ENCODE data around the gene PBRM1. TPM values are rescaled to one million over a fixed set of nuclear protein-coding genes. Genes with fewer than 3 reads are reported as not detected.

The PBRM1 gene
- total RNA-seq, 1 donor from 2014 or later, result 91.2 TPM

DNA sequence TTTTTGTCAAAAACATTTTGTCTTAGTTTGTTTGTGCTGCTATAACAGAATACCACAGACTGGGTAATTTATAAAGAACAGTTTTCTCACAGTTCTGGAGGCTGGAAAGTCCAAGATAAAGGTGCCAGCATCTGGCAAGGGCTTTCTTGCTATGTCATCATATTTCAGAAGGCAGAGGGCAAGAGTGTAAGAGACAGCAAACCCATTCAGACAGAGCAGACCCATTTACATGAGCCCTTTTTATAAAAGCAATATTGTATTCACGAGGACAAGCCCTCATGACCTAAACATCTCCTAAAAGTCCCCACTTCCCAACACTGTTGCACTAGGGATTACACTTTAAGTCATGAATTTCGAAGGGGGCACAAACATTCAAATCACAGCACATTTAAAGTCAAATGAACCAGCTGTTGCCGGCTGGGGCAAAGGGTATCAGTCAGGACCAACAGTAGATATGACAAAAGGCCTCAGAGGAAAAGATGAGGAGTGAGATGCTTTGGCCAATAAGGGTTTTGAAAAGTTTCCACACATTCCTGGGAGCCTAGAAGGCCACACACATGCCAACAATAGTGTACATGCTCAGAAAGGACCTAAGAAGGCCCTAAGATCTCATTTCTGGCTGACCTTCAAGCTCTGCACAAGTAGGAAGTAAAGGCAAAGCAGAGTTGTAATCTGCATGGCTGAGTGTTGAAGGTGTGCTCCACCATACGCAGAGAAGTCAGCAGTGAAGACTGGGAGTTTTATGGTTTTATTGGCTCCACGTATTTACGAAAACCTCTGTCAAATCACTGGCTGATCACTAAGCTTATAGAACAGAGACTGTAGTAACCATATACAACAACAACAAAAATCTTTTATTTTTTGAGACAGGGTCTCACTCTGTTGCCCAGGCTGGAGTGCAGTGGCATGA, 111.4 kb downstream of the PBRM1 start:
- no peak for DNase-seq (ENCODE audit: low read depth)

DNA sequence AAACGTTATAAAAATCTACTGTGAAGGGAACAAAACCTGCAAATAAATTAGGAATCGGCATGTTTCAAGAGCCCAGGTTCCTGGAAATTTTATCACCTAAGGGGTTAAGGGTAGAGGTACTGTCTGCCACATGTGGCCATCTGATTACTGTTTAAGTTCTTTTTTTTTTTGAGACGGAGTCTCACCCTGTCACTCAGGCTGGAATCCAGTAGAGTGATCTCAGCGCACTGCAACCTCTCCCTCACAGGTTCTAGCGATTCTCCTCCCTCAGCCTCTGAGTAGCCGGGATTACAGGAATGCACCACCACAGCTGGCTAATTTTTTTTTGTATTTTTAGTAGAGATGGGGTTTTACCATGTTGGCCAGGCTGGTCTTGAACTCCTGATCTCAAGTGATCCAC, 113.5 kb downstream of the PBRM1 start:
- no peak for DNase-seq (ENCODE audit: low read depth)

DNA sequence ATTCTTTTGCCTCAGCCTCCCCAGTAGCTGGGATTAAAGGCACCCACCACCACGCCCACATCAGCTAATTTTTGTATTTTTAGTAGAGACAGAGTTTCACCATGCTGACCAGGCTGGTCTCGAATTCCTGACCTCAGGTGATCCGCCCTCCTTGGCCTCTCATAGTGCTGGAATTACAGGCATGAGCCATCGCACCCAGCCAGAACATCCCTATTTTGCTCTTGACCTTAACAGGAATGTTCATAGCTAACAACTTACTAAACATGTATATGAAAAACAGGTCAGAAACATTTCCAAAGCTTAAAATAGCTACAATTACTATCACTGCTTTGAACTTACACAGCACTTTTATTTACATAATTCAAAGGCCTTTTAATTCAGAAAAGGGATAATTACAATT, 115.6 kb downstream of the PBRM1 start:
- DNase-seq (ENCODE audit: low read depth), result peak; percentile 30

- DNase-seq (ENCODE audit: low read depth), result peak; percentile 26
Observed at GRCh38 chr3:52568069-52568468, 117.6 kb downstream of the PBRM1 start.

DNA sequence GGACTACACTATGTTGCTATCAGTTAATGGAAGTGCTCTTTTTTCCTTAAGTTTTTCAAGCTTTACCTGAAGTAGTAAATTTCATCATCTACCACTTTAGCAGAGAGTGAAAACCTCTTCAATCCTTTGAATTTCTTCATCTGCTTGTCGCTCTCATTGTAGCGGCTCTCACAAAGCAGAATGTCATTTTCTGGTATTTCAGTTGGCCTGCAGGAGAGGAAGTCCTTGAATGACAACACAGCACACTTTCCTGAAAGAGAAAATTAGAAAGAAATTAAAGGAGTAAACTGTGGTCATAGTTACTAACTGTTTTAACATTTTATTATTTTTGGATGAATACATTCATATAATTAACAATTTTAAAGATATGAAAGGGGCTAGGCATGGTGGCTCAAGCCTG, 121.7 kb downstream of the PBRM1 start:
- DNase-seq (ENCODE audit: low read depth), result no peak

DNA sequence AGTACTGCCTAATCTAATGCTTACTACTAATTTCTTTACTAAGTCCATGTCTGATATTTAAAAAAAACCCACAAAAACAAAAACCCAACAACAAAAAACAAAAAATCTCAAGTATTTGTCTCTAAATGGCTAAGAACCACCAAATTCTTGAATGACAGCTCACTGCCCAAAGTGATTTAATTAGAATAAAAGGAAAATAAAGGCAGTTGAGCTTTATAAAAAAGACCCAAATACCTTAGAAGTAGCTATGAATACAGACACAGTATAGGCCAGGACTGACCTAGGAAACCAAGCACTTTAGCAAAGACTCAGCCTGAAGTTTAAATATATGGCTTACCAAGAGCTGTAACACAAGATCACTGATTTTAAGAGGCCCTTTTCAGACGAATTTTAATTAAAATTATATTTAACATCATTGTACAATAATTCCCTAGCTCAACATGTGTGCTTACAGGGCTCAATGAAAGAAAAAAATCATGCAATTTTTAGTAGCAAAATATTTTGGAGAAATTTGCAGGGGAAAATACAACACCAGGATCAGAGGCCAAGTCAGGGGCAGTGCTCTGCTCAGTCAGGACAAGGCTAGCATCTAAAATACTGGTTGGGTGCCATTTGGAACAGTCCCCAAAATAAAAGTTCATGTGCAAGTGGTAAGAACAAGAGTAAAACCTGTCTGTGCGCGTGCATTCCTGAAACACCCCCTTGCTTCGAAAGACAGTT, 124.5 kb downstream of the PBRM1 start:
- DNase-seq (ENCODE audit: low read depth), result peak; percentile 14

- DNase-seq (ENCODE audit: low read depth), result no peak
Observed at GRCh38 chr3:52558436-52558835, 127.3 kb downstream of the PBRM1 start.

DNA sequence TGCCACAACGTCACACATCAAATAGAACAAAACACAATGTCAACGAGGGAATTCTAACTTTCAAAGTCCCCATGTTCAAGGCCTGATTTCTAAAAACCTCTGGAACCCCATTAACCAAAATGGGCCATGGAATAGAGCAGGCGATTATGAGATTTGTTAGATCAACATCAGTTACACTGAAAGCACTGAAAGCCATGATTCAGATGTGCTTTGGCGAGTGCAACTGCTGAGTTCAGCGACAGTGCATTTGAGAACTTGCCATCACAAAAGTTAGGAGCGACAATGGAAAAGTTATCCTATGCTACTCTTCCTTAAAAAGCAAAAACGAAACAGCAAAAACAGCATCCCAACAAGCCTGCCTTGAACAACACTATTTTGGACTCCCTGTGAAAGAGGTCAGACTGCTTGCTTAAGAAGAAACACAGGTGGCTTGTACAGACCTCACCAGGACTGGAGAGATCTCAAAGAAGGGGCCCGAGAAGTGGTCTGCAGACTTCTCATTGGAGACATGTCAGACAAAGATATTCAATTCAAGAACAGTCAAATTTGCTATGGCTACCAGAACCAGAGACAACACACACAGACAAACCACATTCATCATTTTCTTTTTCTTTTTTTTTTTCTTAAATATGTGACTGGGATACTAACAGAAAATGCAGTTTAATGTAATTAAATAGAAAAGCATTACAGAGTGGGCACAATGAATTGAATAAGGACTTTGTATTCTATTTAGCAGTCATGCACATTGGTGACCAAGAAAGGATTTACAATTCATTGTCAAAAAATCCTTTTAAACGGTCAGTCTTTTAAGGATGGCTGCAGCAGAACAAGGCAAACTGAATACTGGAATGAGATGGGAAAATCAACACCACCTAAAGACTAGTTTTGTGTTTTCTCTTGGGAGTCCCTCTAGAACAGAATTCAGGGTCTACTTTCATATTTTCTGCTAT, 128.4 kb downstream of the PBRM1 start:
- no peak for DNase-seq (ENCODE audit: low read depth)

GRCh38 chr3:52555056-52555455, 130.7 kb downstream of the PBRM1 start:
- no peak for DNase-seq (ENCODE audit: low read depth)

GRCh38 chr3:52554026-52554755, 131.5 kb downstream of the PBRM1 start:
- DNase-seq (ENCODE audit: low read depth), result no peak

- peak; percentile 71 for DNase-seq (ENCODE audit: low read depth)
Observed at GRCh38 chr3:52552089-52552488, 133.6 kb downstream of the PBRM1 start.

DNA sequence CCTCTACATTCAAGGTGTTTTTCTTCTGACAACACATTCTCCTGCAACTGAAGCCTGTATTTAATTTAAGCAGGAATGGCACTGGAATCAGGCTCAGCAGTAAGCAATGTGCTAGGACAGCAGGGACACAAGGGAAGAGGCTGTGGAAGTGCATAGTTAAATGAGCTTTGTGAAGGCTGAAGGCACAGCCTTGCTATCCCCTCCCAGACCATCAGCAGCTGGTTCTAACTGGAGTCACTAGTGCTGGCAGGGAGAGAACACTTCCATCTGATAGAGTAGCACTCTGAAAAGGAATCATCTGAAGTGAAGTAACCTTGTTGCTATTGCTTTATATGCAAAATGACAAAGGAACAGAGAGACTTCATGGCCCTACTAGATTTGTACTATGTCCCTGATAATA, 134.6 kb downstream of the PBRM1 start:
- DNase-seq (ENCODE audit: low read depth), result no peak

DNA sequence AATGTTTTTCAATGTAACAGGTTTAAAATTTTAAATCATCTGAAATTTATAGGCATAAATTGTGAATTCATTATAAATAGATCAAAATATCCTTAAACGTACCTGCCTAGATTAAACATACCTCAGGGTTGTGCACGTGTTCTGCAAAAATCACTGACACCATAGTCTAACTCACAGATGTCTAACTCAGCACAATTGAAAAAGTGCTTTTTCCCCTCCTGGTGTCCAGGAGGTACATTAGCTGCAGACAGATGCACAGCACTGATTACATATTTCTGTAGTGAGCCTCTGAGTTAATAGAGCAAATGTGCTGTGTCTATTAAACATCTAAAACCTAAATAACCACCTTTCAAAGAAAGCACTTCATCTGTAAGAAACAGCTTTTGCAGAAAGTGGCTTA, 138.6 kb downstream of the PBRM1 start:
- DNase-seq (ENCODE audit: low read depth), result no peak

DNA sequence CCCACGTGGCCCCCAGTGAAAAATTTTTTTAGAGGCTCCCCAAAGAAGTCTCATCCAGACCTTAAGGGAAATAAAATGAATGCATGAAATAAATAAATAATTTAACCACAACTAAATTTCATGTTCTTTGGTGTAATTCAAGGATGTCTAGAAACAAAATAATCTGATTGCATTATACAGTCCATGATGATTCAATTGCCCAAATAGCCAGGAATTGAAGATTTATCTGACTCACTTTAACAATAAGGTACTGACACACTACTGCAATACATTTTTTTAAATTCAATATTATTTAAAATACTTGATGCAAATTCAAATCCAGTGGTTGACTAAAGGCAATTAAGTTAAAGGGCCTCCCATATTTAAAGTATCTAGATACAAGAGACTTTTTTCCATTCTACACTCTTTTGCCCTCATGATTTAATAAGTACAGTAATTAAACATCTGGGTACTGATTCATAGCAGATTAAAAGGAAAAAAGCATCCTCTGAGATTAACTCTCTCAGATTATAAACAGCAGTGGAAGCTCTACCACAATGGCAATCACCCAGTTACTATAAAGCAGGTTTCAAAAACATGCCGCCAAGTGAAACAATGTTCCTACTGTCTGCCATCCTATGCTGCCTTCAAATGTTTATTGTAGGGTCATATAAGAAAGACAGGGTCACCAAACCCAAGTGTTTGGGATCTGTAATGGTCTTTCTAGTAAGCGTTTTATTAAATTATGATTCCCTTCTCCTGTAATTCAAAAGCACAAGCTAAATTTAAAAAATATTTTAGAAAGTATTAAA, 139.4 kb downstream of the PBRM1 start:
- no peak for DNase-seq (ENCODE audit: low read depth)

DNA sequence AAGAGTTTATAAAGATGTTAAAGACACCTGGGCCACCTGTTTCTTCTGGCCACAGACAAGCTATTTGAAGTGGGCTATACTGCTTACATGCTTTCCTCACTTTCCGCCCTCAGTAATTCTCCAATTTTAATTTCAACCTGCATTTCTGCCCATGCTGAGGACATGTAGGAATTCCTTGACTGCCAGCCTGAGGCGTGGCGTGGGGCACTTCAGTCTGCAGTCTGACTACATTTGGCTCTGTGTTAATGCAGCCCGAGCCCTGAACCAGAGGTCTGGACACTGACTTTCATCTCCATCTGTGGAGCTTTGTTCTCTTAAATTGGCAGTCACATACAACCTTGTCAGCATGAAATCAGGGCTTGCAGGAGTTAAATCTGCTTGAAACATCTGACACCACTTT, 140.8 kb downstream of the PBRM1 start:
- no peak for DNase-seq (ENCODE audit: low read depth)

DNA sequence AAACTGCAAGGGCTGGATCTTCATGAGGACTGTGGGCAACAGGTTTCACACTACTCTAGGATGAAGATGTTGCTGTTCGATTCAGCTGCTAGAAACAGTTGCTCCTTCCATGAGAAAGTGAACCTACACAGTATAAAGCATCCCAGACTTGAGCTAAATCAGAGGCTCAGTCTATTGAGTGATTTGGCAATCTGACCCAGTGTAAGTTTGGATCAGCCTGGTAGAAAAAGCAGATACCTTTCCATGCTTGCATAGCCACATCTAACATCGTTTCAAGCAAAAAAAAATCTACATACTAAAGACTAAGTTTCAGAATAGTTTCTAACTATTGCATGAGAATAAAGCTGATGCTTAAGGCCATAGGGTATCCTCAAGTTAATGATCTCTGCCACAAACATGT, 144.7 kb downstream of the PBRM1 start:
- DNase-seq (ENCODE audit: low read depth), result no peak

- no peak for DNase-seq (ENCODE audit: low read depth)
Observed at GRCh38 chr3:52539010-52539653, 146.6 kb downstream of the PBRM1 start.

DNA sequence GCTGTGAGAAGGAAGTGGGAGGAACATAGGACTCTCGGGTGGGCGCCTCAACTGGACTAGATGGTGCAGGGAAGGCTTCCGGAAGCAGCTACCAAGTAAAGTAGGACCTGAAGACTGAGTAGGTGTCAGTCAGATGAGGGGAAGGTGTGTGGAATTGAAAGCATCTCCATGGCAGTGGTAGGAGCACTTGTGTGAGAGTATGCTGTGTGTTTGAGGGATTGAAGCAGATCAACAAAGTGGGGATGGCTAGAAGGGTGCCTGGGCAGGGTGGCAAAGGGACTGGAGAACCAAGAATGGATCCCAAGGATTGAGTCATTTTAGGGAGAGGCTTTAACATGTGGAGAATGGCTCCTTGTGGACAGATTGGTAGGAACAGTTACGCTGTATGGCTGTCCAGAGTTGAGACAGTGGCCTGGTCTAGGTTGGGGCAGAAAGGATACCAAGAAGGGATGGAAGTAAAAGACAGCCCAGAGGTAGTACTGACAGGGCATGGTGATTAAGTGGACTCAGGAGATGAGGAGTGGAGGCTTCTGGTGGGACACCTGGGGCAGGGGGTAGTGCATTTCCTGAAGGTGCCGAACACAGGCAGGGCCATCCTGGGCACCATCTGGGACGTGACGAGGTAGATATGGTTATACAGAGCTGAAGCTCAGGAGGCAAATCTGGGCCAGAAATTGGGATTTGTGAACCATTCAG, 147.8 kb downstream of the PBRM1 start:
- no peak for DNase-seq (ENCODE audit: low read depth)

DNA sequence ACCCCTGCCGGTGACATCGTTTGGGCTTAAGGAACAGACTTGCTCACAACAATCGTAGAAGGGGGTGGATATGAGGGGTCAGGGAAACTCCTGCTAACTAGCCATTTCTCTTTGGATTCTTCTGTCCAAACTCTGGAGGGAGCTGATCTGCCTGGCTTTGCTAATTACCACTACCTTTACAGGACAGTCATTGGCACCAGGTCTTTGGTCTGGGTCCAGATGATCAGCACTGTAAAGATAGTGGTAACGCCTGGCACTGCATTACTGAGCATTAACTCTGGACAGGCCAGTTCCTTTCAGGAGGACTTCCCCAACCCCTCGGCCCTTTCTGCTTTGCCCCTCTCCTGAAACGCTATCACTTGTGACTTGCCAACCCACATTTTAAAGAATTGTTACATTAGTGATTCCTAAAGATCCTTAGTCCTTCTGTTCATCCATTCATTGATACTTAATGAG, 148.5 kb downstream of the PBRM1 start:
- no peak for DNase-seq (ENCODE audit: low read depth)

All from renal cortical epithelial cell (primary cell).